GM23248 (cell line): ENCODE results near the gene HYDIN. TPM values are rescaled to one million over a fixed set of nuclear protein-coding genes. Genes with fewer than 3 reads are reported as not detected.
A peak's percentile ranks its signal among the peaks of the same experiment; 100 is the strongest.

Source experiments
- DNase-seq: peaks from one replicate; pipeline ENCODE4 v3.0.0-alpha.2; 2015
- H2AFZ ChIP-seq: fragments of 200-600 bp; sonication (generic); 2 replicates; pipeline ENCODE4 v1.6.1; 2016; ENCODE audit warnings: antibody characterized with exemption
- H3F3A ChIP-seq: fragments of 200-600 bp; sonication (generic); 2 replicates; pipeline ENCODE4 v1.6.1; 2016; ENCODE audit warnings: mild to moderate bottlenecking, antibody characterized with exemption, mixed run types; ENCODE audit not compliant: insufficient read depth
- H3K27ac ChIP-seq: fragments of 200-600 bp; sonication (generic); 2 replicates; pipeline ENCODE4 v1.5.1; 2016; ENCODE audit warnings: mild to moderate bottlenecking
- H3K27me3 ChIP-seq: fragments of 200-600 bp; sonication (generic); replicated peaks from 2 replicates; pipeline ENCODE4 v1.6.1; 2016; ENCODE audit warnings: mild to moderate bottlenecking; ENCODE audit not compliant: insufficient read depth
- H3K36me3 ChIP-seq: fragments of 200-600 bp; sonication (generic); 2 replicates; pipeline ENCODE4 v1.6.1; 2016; ENCODE audit warnings: low read depth, mild to moderate bottlenecking
- H3K4me1 ChIP-seq: fragments of 200-600 bp; sonication (generic); 2 replicates; pipeline ENCODE4 v1.6.1; 2016; ENCODE audit warnings: mild to moderate bottlenecking; ENCODE audit not compliant: insufficient read depth
- H3K4me2 ChIP-seq: fragments of 200-600 bp; sonication (generic); one replicate; pipeline ENCODE4 v1.6.1; 2016; ENCODE audit warnings: mild to moderate bottlenecking; ENCODE audit not compliant: unreplicated experiment
- H3K4me3 ChIP-seq: fragments of 200-600 bp; sonication (generic); 2 replicates; pipeline ENCODE4 v1.5.1; 2016; ENCODE audit warnings: mild to moderate bottlenecking
- H3K79me2 ChIP-seq: fragments of 200-600 bp; sonication (generic); 2 replicates; pipeline ENCODE4 v1.6.1; 2016; ENCODE audit warnings: mild to moderate bottlenecking; ENCODE audit not compliant: insufficient read depth
- H3K9ac ChIP-seq: fragments of 200-600 bp; sonication (generic); 2 replicates; pipeline ENCODE4 v1.6.1; 2016; ENCODE audit warnings: mild to moderate bottlenecking
- H3K9me2 ChIP-seq: fragments of 200-600 bp; sonication (generic); 2 replicates; pipeline ENCODE4 v1.6.1; 2016; ENCODE audit warnings: mixed run types, mild to moderate bottlenecking, moderate library complexity; ENCODE audit not compliant: insufficient read depth
- H3K9me3 ChIP-seq: fragments of 200-600 bp; sonication (generic); one replicate; pipeline ENCODE4 v1.6.1; 2017; ENCODE audit warnings: low read depth
- H4K20me1 ChIP-seq: fragments of 200-600 bp; sonication (generic); 2 replicates; pipeline ENCODE4 v1.6.0; 2016; ENCODE audit not compliant: insufficient read depth
- EZH2 ChIP-seq: fragments of 200-600 bp; sonication (generic); IDR thresholded peaks from 2 replicates; pipeline ENCODE4 v1.6.1; 2018; ENCODE audit warnings: antibody characterized with exemption, mild to moderate bottlenecking; ENCODE audit not compliant: insufficient read depth, poor library complexity, severe bottlenecking
- EZH2phosphoT487 ChIP-seq: fragments of 200-600 bp; sonication (generic); IDR thresholded peaks from 2 replicates; pipeline ENCODE4 v1.6.1; 2018; ENCODE audit warnings: antibody characterized with exemption, moderate library complexity, mild to moderate bottlenecking, low read depth; ENCODE audit not compliant: insufficient read depth
- WGBS, 2 experiments: methylation state at CpG; one replicate each; pipeline ENCODE4 v1.1.6; 2015 to 2017; ENCODE audit warnings: low lambda C conversion rate in 2 of 2, low coverage in 1 of 2; ENCODE audit errors: missing lambda C conversion rate in 2 of 2; 5-methylcytosine and 5-hydroxymethylcytosine counted together
- in situ Hi-C: fragments of 300-500 bp; cut with MboI; formaldehyde crosslinking; loops from 2 replicates; pipeline ENCODE4 v1.15.0; 2020
- polyA plus RNA-seq: library from polyadenylated mRNA; unstranded; fragments of >200 nt; fragmentation: Nextera tagmentation; extraction: Ambion mirVana; gene quantifications from 2 replicates; pipeline ENCODE4 v1.2.1, GENCODE V29; 2016
- total RNA-seq: library from RNA; depleted of rRNA; stranded (reverse); fragments of >200 nt; shearing (Covaris generic); gene quantifications from 2 replicates; pipeline ENCODE4 v1.2.3, GENCODE V29; 2014

HYDIN gene
- total and polyA plus RNA-seq, 2 experiments from 2014 or later: 0.50 to 0.54 TPM

DNA sequence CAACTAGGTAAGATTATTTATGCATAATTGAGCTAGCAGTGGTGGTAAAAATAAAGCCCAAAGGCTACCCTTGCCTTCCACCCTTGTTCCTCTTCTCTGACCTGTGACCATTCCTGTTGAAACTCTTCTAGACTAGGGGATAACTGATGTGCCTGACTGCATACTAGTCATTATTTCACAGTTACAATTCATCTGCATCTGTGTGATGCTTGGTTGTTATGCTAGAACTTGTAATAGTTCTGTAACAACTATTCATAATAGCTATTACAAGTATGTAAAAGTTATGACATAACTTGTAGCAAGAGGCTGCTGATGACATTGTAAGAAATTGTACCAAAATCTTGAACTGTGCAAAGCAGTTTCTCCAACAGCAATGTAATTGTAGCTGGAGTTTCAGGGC lies 427.2 kb downstream of the HYDIN start:
- peak; percentile 30 for DNase-seq
- no peak overlapping the region for H2AFZ ChIP-seq
- H3K9me2 ChIP-seq: no peaks in the 10 kb centered on the region
- no peak overlapping the region for H3K4me2 ChIP-seq
- H3K27ac ChIP-seq: peak overlapping the region; percentile 78
- no peaks in the 10 kb centered on the region; the same call in 1 of the 2 replicates for H4K20me1 ChIP-seq
- H3K9me3 ChIP-seq: no peaks in the 10 kb centered on the region
- H3F3A ChIP-seq: peaks cover 33% of the 10 kb centered on the region
- H3K4me1 ChIP-seq: peaks cover 38% of the 10 kb centered on the region
- no peak overlapping the region for H3K9ac ChIP-seq
- peaks cover 23% of the 10 kb centered on the region for H3K79me2 ChIP-seq
- no peaks in the 10 kb centered on the region for H3K27me3 ChIP-seq
- in situ Hi-C loops: no loop called here
- H3K4me3 ChIP-seq: no peak overlapping the region
- no peaks in the 10 kb centered on the region for H3K36me3 ChIP-seq
- no peak for TF ChIP-seq EZH2phosphoT487

DNA sequence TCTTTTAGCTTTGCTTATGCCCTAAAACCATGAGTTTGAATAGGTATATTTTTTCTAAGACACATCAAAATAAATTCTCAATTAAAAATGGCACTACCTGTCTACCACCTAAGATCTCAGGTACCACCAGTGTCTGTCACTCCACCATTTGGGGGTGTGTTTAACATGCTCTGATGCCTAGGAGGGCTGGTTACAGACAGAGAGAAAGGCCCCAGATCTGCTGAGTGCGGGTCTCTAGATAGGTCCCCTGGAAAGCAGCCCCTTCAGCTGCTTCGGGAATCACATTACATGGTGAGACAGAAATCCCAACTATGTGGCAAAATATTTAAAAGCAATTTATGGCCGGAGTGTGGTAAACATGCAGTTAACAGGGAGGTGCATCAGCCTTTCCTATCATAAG lies 428.9 kb downstream of the HYDIN start:
- Histone ChIP-seq H3K9ac (no peak overlapping the region), H3K27me3 (no peaks in the 10 kb centered on the region), H3K27ac (no peak overlapping the region), H3F3A (peaks cover 28% of the 10 kb centered on the region), H3K9me2 (no peaks in the 10 kb centered on the region), H2AFZ (peak overlapping the region; percentile 84; the same call in 1 of the 2 replicates), H3K4me2 (no peak overlapping the region), H3K9me3 (no peaks in the 10 kb centered on the region), H3K4me1 (peaks cover 38% of the 10 kb centered on the region), H3K4me3 (peak overlapping the region; percentile 85), H3K36me3 (no peaks in the 10 kb centered on the region), H3K79me2 (peaks cover 39% of the 10 kb centered on the region), H4K20me1 (peaks cover 2% of the 10 kb centered on the region; the same call in 1 of the 2 replicates)
- TF ChIP-seq EZH2: no peak
- TF ChIP-seq EZH2phosphoT487: no peak
- WGBS, 2 experiments: 78 to 80% methylated on average over 3 of the region's 3 CpGs
- in situ Hi-C loops: no loop called here
- no peak for DNase-seq

- TF ChIP-seq EZH2phosphoT487: no peak
- no peak for TF ChIP-seq EZH2
- no peaks in the 10 kb centered on the region for H3K27me3 ChIP-seq
- H4K20me1 ChIP-seq: peaks cover 2% of the 10 kb centered on the region; the same call in 1 of the 2 replicates
- H2AFZ ChIP-seq: peak within 1 kb of the TSS; percentile 84
- peaks cover 32% of the 10 kb centered on the region for H3K4me1 ChIP-seq
- no peaks in the 10 kb centered on the region for H3K9me3 ChIP-seq
- H3K27ac ChIP-seq: 0 out of 2 replicates have a peak within 1 kb of the TSS, but pooled peaks have one; percentile 30
- H3K4me3 ChIP-seq: peak within 1 kb of the TSS; percentile 85
- in situ Hi-C loops: no loop called here
- DNase-seq: peak; percentile 96
- H3F3A ChIP-seq: peaks cover 23% of the 10 kb centered on the region
- H3K79me2 ChIP-seq: peaks cover 46% of the 10 kb centered on the region
- peak within 1 kb of the TSS; percentile 91 for H3K9ac ChIP-seq
- no peaks in the 10 kb centered on the region for H3K9me2 ChIP-seq
- peak within 1 kb of the TSS; percentile 94 for H3K4me2 ChIP-seq
- H3K36me3 ChIP-seq: no peaks in the 10 kb centered on the region
- WGBS, 2 experiments: 3 to 4% methylated on average over 24 to 54 of the region's 64 CpGs
Measured at GRCh38 chr16:70800781-70801480, 429.6 kb downstream of the HYDIN start, which contains the start of gene VAC14. Gene VAC14, minus strand, starts transcription at chr16:70801158. Its CDS starts 258 bp downstream, at chr16:70800900.

- Histone ChIP-seq H3K4me3 (peak overlapping the region; percentile 85), H3K27ac (0 out of 2 replicates have a peak overlapping the region, but pooled peaks have one; percentile 30), H4K20me1 (peaks cover 2% of the 10 kb centered on the region; the same call in 1 of the 2 replicates), H3K4me2 (peak overlapping the region; percentile 94), H3K79me2 (peaks cover 52% of the 10 kb centered on the region), H3K27me3 (no peaks in the 10 kb centered on the region), H2AFZ (peak overlapping the region; percentile 84), H3K9ac (peak overlapping the region; percentile 91), H3K9me2 (no peaks in the 10 kb centered on the region), H3K9me3 (no peaks in the 10 kb centered on the region), H3F3A (peaks cover 20% of the 10 kb centered on the region), H3K36me3 (no peaks in the 10 kb centered on the region), H3K4me1 (peaks cover 26% of the 10 kb centered on the region)
- in situ Hi-C loops: no loop called here
- peak; percentile 38 for DNase-seq
- WGBS, 2 experiments: 27 to 31% methylated on average over 7 of the region's 7 CpGs
- TF ChIP-seq EZH2phosphoT487 (no peak), EZH2 (no peak)
Measured at GRCh38 chr16:70800311-70800710, 430.2 kb downstream of the HYDIN start.
